HEK293T (cell line): ENCODE measurements around the gene BOLA1.
A peak's percentile ranks its signal among the peaks of the same experiment; 100 is the strongest.

Experiments used
- CTCF ChIA-PET: fragments of 350-600 bp; formaldehyde crosslinking; extraction: SDS; loops from one replicate; lab custom pipeline; 2021; ENCODE audit warnings: antibody characterized with exemption, inconsistent platforms; lab: Yijun Ruan, JAX
- POLR2A ChIA-PET: fragments of 350-600 bp; formaldehyde crosslinking; extraction: SDS; loops from one replicate; lab custom pipeline; 2020; ENCODE audit warnings: antibody characterized with exemption, inconsistent platforms; lab: Yijun Ruan, JAX
- DNase-seq: peaks from one replicate; pipeline ENCODE4 v3.0.0; 2012; ENCODE audit warnings: mixed read lengths; ENCODE audit errors: extremely low spot score
- ARNT ChIP-seq: fragments of 450-650 bp; IDR thresholded peaks from 2 replicates; pipeline ENCODE4 v1.6.1; 2017; ENCODE audit warnings: mild to moderate bottlenecking
- BHLHE40 ChIP-seq: fragments of 450-650 bp; IDR thresholded peaks from 2 replicates; pipeline ENCODE4 v1.6.1; 2016; ENCODE audit warnings: mild to moderate bottlenecking, moderate library complexity, borderline replicate concordance
- CTBP1 ChIP-seq: fragments of 450-650 bp; IDR thresholded peaks from 2 replicates; pipeline ENCODE4 v1.6.1; 2016; ENCODE audit warnings: borderline replicate concordance
- ELF4 ChIP-seq: fragments of 450-650 bp; IDR thresholded peaks from 2 replicates; pipeline ENCODE4 v1.6.1; 2017; ENCODE audit warnings: antibody characterized with exemption
- FOXA1 ChIP-seq: fragments of 450-650 bp; IDR thresholded peaks from 2 replicates; pipeline ENCODE4 v1.6.1; 2016; ENCODE audit warnings: mild to moderate bottlenecking
- FOXK2 ChIP-seq: fragments of 450-650 bp; IDR thresholded peaks from 2 replicates; pipeline ENCODE4 v1.6.1; 2016; ENCODE audit warnings: mild to moderate bottlenecking
- FOXM1 ChIP-seq: fragments of 450-650 bp; IDR thresholded peaks from 2 replicates; pipeline ENCODE4 v1.6.1; 2017; ENCODE audit warnings: mild to moderate bottlenecking, borderline replicate concordance
- HDGF ChIP-seq: fragments of 450-650 bp; IDR thresholded peaks from 2 replicates; pipeline ENCODE4 v1.6.1; 2017; ENCODE audit warnings: antibody characterized with exemption, borderline replicate concordance
- L3MBTL2 ChIP-seq: fragments of 450-650 bp; conservative IDR thresholded peaks from 2 replicates; pipeline ENCODE4 v1.6.1; 2016; ENCODE audit warnings: mild to moderate bottlenecking
- LEF1 ChIP-seq: fragments of 450-650 bp; IDR thresholded peaks from 2 replicates; pipeline ENCODE4 v1.6.1; 2017; ENCODE audit warnings: mild to moderate bottlenecking, borderline replicate concordance
- NFRKB ChIP-seq: fragments of 450-650 bp; IDR thresholded peaks from 2 replicates; pipeline ENCODE4 v1.6.1; 2016; ENCODE audit warnings: mild to moderate bottlenecking, moderate library complexity
- SP1 ChIP-seq: fragments of 450-650 bp; IDR thresholded peaks from 2 replicates; pipeline ENCODE4 v1.6.1; 2017
- SUZ12 ChIP-seq: fragments of 450-650 bp; IDR thresholded peaks from 2 replicates; pipeline ENCODE4 v1.6.1; 2016; ENCODE audit warnings: mild to moderate bottlenecking
- TARDBP ChIP-seq: fragments of 450-650 bp; IDR thresholded peaks from 2 replicates; pipeline ENCODE4 v1.6.1; 2016
- ZNF384 ChIP-seq: fragments of 450-650 bp; IDR thresholded peaks from 2 replicates; pipeline ENCODE4 v1.6.1; 2016
- TF ChIP-seq, protein P1 (sequence below): fragments of 450-650 bp; IDR thresholded peaks from 2 replicates; pipeline ENCODE4 v1.6.1; 2016

BOLA1 gene

GRCh38 chr1:149927056-149927562, 27.7 kb downstream of the BOLA1 start:
- DNase-seq: no peak
- ChIA-PET POLR2A (no interaction called here), CTCF (no interaction called here)
- no peak for TF ChIP-seq TARDBP
- no peak for TF ChIP-seq ARNT
- no peak for TF ChIP-seq SUZ12
- no peak for TF ChIP-seq BHLHE40
- TF ChIP-seq ZNF384: no peak
- no peak for TF ChIP-seq FOXA1
- no peak for TF ChIP-seq CTBP1
- no peak for TF ChIP-seq SP1
- no peak for TF ChIP-seq NFRKB

DNA sequence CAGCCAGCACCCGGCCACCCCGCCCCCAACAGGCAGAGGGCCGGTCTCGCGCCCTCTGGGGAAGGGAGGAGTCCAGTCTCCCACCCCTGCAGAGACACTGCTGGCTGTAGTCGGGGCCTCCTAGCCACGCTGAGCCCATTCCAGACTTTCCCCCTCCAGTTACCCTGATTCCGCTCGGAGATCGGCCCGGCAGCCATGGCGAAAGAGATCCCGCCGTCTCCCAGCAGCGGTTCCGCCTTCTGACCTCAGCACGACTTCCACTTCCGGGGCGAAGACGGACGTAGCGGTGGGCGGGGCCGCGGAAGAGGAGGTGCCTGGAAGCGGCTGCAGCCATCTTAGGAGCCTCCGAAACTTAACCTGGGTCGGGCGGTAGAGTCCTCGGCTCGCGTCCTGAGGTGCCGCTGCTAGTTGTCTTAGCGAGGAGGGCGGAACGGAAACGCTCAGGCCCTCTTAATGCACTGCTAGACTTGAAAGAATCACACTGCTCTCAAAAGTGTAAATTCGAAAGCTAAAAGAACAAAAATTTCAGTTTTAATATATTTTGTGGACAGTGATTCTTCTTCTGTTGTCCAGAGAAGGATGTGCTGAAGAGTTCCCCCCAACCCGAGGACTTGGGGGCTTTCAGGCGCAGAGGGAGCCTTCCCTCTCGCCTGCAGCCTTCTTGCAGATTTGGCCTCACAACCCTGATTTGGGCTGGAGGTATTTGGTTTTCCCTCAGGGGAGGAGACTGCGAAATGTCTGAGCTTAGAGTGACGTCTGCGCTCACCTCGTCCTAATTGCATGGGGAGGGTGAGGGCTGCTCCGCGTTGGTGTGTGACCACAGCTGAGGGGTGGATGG, 28.4 kb downstream of the BOLA1 start, which contains the start of gene SF3B4:
SF3B4 (minus strand) TSS at position 241 of the 838 bp plus-strand sequence; CDS start at position 197, 44 bp downstream.
- CTCF ChIA-PET: no interaction called here
- peak; percentile 95 for DNase-seq
- POLR2A ChIA-PET: interaction anchor here (0.8 to 2.9 kb wide), 16 partner anchors 9 to 250 kb away, joined by 3 to 45 read pairs (median 4); partner anchors contain the start of genes MTMR11 and VPS45
- TF ChIP-seq ELF4 (peak; percentile 90), LEF1 (no peak), CTBP1 (no peak), ARNT (no peak), NFRKB (peak; percentile 69)
- TF ChIP-seq, protein P1, sequence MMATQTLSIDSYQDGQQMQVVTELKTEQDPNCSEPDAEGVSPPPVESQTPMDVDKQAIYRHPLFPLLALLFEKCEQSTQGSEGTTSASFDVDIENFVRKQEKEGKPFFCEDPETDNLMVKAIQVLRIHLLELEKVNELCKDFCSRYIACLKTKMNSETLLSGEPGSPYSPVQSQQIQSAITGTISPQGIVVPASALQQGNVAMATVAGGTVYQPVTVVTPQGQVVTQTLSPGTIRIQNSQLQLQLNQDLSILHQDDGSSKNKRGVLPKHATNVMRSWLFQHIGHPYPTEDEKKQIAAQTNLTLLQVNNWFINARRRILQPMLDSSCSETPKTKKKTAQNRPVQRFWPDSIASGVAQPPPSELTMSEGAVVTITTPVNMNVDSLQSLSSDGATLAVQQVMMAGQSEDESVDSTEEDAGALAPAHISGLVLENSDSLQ: peak; percentile 64

GRCh38 chr1:149928401-149928724, 29.0 kb downstream of the BOLA1 start:
- no peak for DNase-seq
- ChIA-PET CTCF (no interaction called here), POLR2A (interaction anchor here (0.8 to 2.9 kb wide), 16 partner anchors 8 to 249 kb away, joined by 3 to 45 read pairs (median 4); partner anchors contain the start of genes MTMR11 and VPS45)
- no peak for TF ChIP-seq FOXM1
- no peak for TF ChIP-seq SUZ12
- no peak for TF ChIP-seq CTBP1
- TF ChIP-seq NFRKB: no peak

GRCh38 chr1:149929856-149930255, 30.5 kb downstream of the BOLA1 start:
- TF ChIP-seq ZNF384 (no peak), ARNT (no peak), BHLHE40 (no peak), NFRKB (no peak), FOXK2 (no peak), CTBP1 (no peak), SP1 (no peak), L3MBTL2 (no peak), HDGF (no peak), LEF1 (no peak), SUZ12 (no peak), ELF4 (no peak), FOXM1 (no peak), FOXA1 (no peak)
- TF ChIP-seq, protein P1: no peak
- ChIA-PET CTCF (no interaction called here), POLR2A (interaction anchor here (1.0 to 2.9 kb wide), 4 partner anchors 10 to 43 kb away, joined by 4 to 45 read pairs (median 18); a partner anchor contains a TSS)
- DNase-seq: no peak

DNA sequence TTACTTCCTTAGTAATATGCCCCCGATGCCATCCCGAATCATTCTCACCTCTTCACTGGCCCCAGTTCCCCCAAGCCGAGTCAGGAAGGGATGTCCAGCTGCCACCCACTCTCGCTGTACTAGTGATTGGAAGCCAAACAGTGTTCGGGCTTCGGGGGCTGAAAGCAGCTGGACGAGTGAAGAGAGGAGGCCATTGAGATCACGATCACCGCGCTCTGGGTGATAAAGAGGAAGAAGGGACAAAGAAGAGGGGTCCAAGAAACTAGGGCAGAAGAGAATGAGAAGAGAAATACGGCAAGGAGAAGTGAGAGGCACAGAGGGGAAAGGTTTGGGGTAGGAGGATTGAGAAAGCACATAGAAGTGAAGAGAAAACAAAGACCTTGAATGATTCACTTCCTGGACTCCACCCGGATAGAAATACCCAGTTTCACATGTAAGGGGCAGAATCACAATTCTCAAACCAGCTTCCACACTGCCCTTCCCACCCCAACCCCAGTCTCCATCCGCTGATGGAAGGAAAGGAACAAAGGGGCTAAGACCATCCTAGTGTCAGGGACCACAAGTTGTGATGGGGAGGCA, 31.9 kb downstream of the BOLA1 start:
- DNase-seq: no peak
- ChIA-PET POLR2A (interaction anchor here (1.0 to 11.1 kb wide), 2 partner anchors 44 to 78 kb away, joined by 3 to 133 read pairs; a partner anchor contains a TSS), CTCF (no interaction called here)
- no peak for TF ChIP-seq HDGF
- TF ChIP-seq NFRKB: no peak
- no peak for TF ChIP-seq BHLHE40
- TF ChIP-seq SUZ12: no peak
- no peak for TF ChIP-seq CTBP1
- no peak for TF ChIP-seq SP1
- no peak for TF ChIP-seq ZNF384
- TF ChIP-seq FOXM1: no peak

- ChIA-PET CTCF (no interaction called here), POLR2A (interaction anchor here (0.5 to 11.1 kb wide), 2 partner anchors 45 to 233 kb away, joined by 3 to 133 read pairs; a partner anchor contains a TSS)
- TF ChIP-seq SP1: no peak
- no peak for TF ChIP-seq LEF1
- no peak for TF ChIP-seq L3MBTL2
- TF ChIP-seq, protein P1: no peak
- TF ChIP-seq HDGF: no peak
- TF ChIP-seq BHLHE40: no peak
- no peak for TF ChIP-seq TARDBP
- TF ChIP-seq SUZ12: no peak
- TF ChIP-seq ARNT: no peak
- no peak for TF ChIP-seq NFRKB
- DNase-seq: no peak
Observed at GRCh38 chr1:149932474-149932873, 33.1 kb downstream of the BOLA1 start.
